ENCODE measurements around the gene IQSEC1. TPM values are rescaled to one million over a fixed set of nuclear protein-coding genes. Genes with fewer than 3 reads are reported as not detected.

The IQSEC1 gene
- total RNA-seq, 1 experiment from 2014 or later = 13.0 TPM

DNA sequence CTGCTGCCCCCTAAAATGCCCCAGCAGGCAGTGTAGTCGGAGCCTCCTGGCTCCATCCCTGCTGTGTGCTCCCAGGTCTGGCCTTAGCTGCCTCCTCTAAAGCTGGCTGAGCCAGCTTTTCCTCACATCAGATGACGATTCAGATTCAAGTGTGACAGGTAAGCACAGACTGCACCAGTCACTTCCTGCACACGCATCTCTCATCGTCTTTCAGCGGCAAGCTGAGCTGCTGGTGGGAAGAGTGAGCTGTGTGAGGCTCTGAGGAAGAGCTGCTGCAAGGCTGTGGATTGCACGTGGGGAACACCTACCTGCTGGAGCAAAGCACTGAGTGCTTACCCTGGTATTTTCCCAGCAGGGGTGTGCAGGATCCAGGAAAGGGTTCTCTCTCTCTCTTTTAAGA, 143.4 kb downstream of the IQSEC1 start:
- Histone ChIP-seq H3K36me3 (ENCODE audit: insufficient read depth, low read length, poor library complexity, severe bottlenecking) (no peaks in the 10 kb centered on the region), H3K27ac (ENCODE audit: low read depth, low read length, poor library complexity, severe bottlenecking) (no peak overlapping the region), H3K27me3 (replicated peaks; ENCODE audit: insufficient read depth, low read depth, low read length, poor library complexity) (no peaks in the 10 kb centered on the region), H3K9me3 (ENCODE audit: low read depth, low read length, poor library complexity, severe bottlenecking) (no peaks in the 10 kb centered on the region), H3K4me3 (ENCODE audit: low read depth, low read length, poor library complexity, severe bottlenecking) (no peak overlapping the region), H3K4me1 (ENCODE audit: insufficient read depth, low read length, poor library complexity, severe bottlenecking) (no peaks in the 10 kb centered on the region)
- intact Hi-C loops (cut with micrococcal nuclease; ENCODE audit: unreplicated experiment) = no loop called here
- no TSS peak for BruUV-seq (replicated peaks)
- TF ChIP-seq EZH2 (IDR thresholded peaks at IDR 0.05; ENCODE audit: borderline replicate concordance, low read depth, low read length, poor library complexity, severe bottlenecking) = no peak
- TF ChIP-seq, protein P1, sequence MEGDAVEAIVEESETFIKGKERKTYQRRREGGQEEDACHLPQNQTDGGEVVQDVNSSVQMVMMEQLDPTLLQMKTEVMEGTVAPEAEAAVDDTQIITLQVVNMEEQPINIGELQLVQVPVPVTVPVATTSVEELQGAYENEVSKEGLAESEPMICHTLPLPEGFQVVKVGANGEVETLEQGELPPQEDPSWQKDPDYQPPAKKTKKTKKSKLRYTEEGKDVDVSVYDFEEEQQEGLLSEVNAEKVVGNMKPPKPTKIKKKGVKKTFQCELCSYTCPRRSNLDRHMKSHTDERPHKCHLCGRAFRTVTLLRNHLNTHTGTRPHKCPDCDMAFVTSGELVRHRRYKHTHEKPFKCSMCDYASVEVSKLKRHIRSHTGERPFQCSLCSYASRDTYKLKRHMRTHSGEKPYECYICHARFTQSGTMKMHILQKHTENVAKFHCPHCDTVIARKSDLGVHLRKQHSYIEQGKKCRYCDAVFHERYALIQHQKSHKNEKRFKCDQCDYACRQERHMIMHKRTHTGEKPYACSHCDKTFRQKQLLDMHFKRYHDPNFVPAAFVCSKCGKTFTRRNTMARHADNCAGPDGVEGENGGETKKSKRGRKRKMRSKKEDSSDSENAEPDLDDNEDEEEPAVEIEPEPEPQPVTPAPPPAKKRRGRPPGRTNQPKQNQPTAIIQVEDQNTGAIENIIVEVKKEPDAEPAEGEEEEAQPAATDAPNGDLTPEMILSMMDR (conservative IDR thresholded peaks at IDR 0.05; ENCODE audit: low read depth, low read length) = no peak
- POLR2A ChIA-PET (ENCODE audit: low non-redundant PET) = no interaction called here
- CTCF ChIA-PET = no interaction called here
- no peak for DNase-seq (ENCODE audit: low spot score)

DNA sequence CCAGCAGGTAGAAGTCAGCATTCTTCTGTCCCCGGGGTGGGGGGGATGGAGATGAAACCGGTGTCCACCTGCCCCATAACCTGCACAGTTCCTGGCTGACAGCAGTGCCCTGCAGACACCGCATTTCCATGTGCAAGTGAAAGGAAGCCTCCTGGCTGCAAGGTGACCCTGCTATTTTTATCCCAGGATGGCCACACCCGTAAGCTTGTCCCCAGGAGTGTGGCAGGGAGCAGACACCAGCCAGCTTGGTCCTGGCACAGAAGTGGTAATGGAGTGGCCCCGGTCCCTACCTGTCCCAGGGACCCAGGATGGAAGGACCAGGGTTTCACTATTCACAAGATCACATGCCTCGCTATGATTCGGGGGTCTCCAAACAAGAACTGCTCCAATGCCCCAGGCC, 146.6 kb downstream of the IQSEC1 start:
- POLR2A ChIA-PET (ENCODE audit: low non-redundant PET) = no interaction called here
- no peaks in the 10 kb centered on the region for H3K4me1 ChIP-seq (ENCODE audit: insufficient read depth, low read length, poor library complexity, severe bottlenecking)

DNA sequence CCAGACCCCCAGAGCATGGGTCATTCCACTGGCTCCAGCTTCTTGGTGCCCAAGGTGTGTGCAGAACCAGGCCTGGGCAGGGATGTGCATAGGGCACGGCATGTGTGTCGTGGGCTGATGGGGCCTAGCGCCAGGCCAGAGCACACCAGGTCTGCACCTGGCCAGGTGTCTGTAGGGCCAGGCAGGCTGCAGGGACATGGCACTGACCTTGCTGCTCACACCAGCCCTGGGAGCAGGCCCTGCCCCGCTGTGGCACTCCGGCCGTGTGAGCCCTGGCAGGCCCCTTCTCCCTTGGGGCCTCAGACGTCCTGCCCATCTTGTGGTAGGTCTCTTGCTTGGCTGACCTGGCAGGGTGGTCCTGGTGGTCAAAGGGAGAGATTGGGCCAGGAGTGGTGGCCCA, 147.6 kb downstream of the IQSEC1 start:
- ChIA-PET POLR2A (ENCODE audit: low non-redundant PET) (no interaction called here), CTCF (no interaction called here)
- intact Hi-C loops (cut with micrococcal nuclease; ENCODE audit: unreplicated experiment) = no loop called here
- Histone ChIP-seq H3K27ac (ENCODE audit: low read depth, low read length, poor library complexity, severe bottlenecking) (no peak overlapping the region), H3K4me1 (ENCODE audit: insufficient read depth, low read length, poor library complexity, severe bottlenecking) (no peaks in the 10 kb centered on the region), H3K36me3 (ENCODE audit: insufficient read depth, low read length, poor library complexity, severe bottlenecking) (no peaks in the 10 kb centered on the region), H3K9me3 (ENCODE audit: low read depth, low read length, poor library complexity, severe bottlenecking) (no peaks in the 10 kb centered on the region), H3K27me3 (replicated peaks; ENCODE audit: insufficient read depth, low read depth, low read length, poor library complexity) (no peaks in the 10 kb centered on the region), H3K4me3 (ENCODE audit: low read depth, low read length, poor library complexity, severe bottlenecking) (no peak overlapping the region)
- DNase-seq (ENCODE audit: low spot score) = no peak
- no TSS peak for BruUV-seq (replicated peaks)
- TF ChIP-seq EZH2 (IDR thresholded peaks at IDR 0.05; ENCODE audit: borderline replicate concordance, low read depth, low read length, poor library complexity, severe bottlenecking) = no peak
- TF ChIP-seq, protein P1 (conservative IDR thresholded peaks at IDR 0.05; ENCODE audit: low read depth, low read length) = no peak

More for the DNA sequence above, 146.6 kb downstream of the IQSEC1 start:
- Histone ChIP-seq H3K4me3 (ENCODE audit: low read depth, low read length, poor library complexity, severe bottlenecking) (no peak overlapping the region), H3K36me3 (ENCODE audit: insufficient read depth, low read length, poor library complexity, severe bottlenecking) (no peaks in the 10 kb centered on the region), H3K27ac (ENCODE audit: low read depth, low read length, poor library complexity, severe bottlenecking) (no peak overlapping the region), H3K27me3 (replicated peaks; ENCODE audit: insufficient read depth, low read depth, low read length, poor library complexity) (no peaks in the 10 kb centered on the region), H3K9me3 (ENCODE audit: low read depth, low read length, poor library complexity, severe bottlenecking) (no peaks in the 10 kb centered on the region)
- CTCF ChIA-PET = no interaction called here
- DNase-seq (ENCODE audit: low spot score) = no peak
- BruUV-seq (replicated peaks) = no TSS peak
- intact Hi-C loops (cut with micrococcal nuclease; ENCODE audit: unreplicated experiment) = no loop called here
- no peak for TF ChIP-seq EZH2 (IDR thresholded peaks at IDR 0.05; ENCODE audit: borderline replicate concordance, low read depth, low read length, poor library complexity, severe bottlenecking)
- TF ChIP-seq, protein P1 (conservative IDR thresholded peaks at IDR 0.05; ENCODE audit: low read depth, low read length) = no peak

All from A673 (cell line).